ENCODE results near the gene OCA2. TPM values are rescaled to one million over a fixed set of nuclear protein-coding genes. Genes with fewer than 3 reads are reported as not detected.

Gene OCA2
- total and polyA plus RNA-seq, 2 of the 8 experiments (the other 6 are each of a cell fraction or from before 2014, with no cell fraction given), result 0.20 TPM

DNA sequence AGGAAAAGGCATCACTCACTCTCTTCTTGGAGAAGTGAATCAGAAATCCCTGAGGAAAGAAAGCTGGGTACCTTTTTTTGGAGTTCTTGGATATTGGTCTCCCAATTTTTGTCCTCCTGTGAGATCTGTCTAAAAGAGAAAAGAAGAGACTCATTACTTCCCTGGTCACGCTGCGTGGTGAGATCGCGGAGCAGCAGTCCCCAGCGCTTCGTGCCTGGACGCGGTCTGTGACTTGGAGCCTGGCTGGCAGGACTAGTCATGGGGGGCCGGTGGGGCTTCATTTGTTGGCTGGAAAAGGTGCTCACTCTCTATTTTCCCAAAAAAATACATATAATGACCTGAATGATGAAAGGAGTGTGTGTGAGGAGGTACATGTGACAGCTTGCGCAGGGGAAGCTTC lies 144.0 kb downstream of the OCA2 start:
- DNase-seq (ENCODE audit: low read depth in 1 of 2, low spot score in 2 of 2) (no peak), FAIRE-seq (no peak)
- H3K27me3 ChIP-seq (replicated peaks in 1 of 4; ENCODE audit: control insufficient read depth in 3 of 4, extremely low read depth in 1 of 4, insufficient read depth in 3 of 4, low read length in 3 of 4), result no peaks in the 10 kb centered on the region
- no peak overlapping the region for H3K56ac ChIP-seq (replicated peaks; ENCODE audit: insufficient read length, low read depth, low read length)
- H3K79me1 ChIP-seq (ENCODE audit: low read depth, low read length), result no peaks in the 10 kb centered on the region
- H4K5ac ChIP-seq (ENCODE audit: insufficient read length, low read depth, low read length), result no peak overlapping the region
- 97% methylated on average over 10 of the region's 10 CpGs; no CpG with 5 or more reads in 1 of the 2 experiments for WGBS, 2 experiments (ENCODE audit: extremely low coverage in 1 of 2, insufficient coverage in 1 of 2, insufficient read length in 1 of 2, insufficient replicate concordance in 2 of 2, low coverage in 1 of 2, low lambda C conversion rate in 2 of 2, missing lambda C conversion rate in 1 of 2)
- no peaks in the 10 kb centered on the region for H3K79me2 ChIP-seq (ENCODE audit: control insufficient read depth in 1 of 2, insufficient read depth in 2 of 2, low read length in 2 of 2)
- H3K4ac ChIP-seq (replicated peaks; ENCODE audit: insufficient read length, low read depth, low read length), result no peak overlapping the region
- POLR2A ChIA-PET (ENCODE audit: partially characterized antibody), result no interaction called here
- no peak overlapping the region for H3K23ac ChIP-seq (ENCODE audit: insufficient read length)
- no peak overlapping the region for H3K18ac ChIP-seq (ENCODE audit: extremely low read depth, low read length)
- no peak overlapping the region for H2BK20ac ChIP-seq (ENCODE audit: low read length)
- TF ChIP-seq TAF1 (IDR thresholded peaks at IDR 0.05; ENCODE audit: low read depth, low read length) (no peak), JUND (IDR thresholded peaks at IDR 0.05; ENCODE audit: low read length) (no peak), CEBPB (IDR thresholded peaks at IDR 0.05; ENCODE audit: low read depth, low read length) (no peak), CHD2 (IDR thresholded peaks at IDR 0.05; ENCODE audit: low read length) (no peak), CTCF (IDR thresholded peaks at IDR 0.05; ENCODE audit: control extremely low read depth in 1 of 3, insufficient read depth in 1 of 3, low read depth in 1 of 3, low read length in 3 of 3) (no peak), MAFK (IDR thresholded peaks at IDR 0.05; ENCODE audit: low read depth, low read length) (no peak)
- H3K9ac ChIP-seq (replicated peaks in 1 of 4; ENCODE audit: extremely low read depth in 1 of 4, low read depth in 3 of 4, low read length in 3 of 4), result no peak overlapping the region
- H3K14ac ChIP-seq (ENCODE audit: insufficient read length), result no peak overlapping the region
- H2BK12ac ChIP-seq (ENCODE audit: low read depth, low read length), result no peak overlapping the region
- H2BK5ac ChIP-seq (ENCODE audit: low read depth, low read length), result no peak overlapping the region
- CTCF ChIA-PET (ENCODE audit: partially characterized antibody), result no interaction called here
- H4K8ac ChIP-seq (ENCODE audit: extremely low read depth, insufficient read depth, low read length), result no peak overlapping the region
- H3K9me3 ChIP-seq (ENCODE audit: insufficient read depth in 2 of 2, low read depth in 1 of 2, low read length in 1 of 2), result no peaks in the 10 kb centered on the region; a peak in 1 of 4 replicates
- no peaks in the 10 kb centered on the region for H3K36me3 ChIP-seq (ENCODE audit: control insufficient read depth in 2 of 4, insufficient read depth in 4 of 4, low read length in 3 of 4)
- no peaks in the 10 kb centered on the region for H4K20me1 ChIP-seq (replicated peaks in 1 of 2; ENCODE audit: control insufficient read depth in 1 of 2, insufficient read depth in 2 of 2, low read length in 2 of 2)
- no peak overlapping the region for H2AK5ac ChIP-seq (ENCODE audit: low read depth, low read length)
- H2BK120ac ChIP-seq (replicated peaks; ENCODE audit: low read depth, low read length), result no peak overlapping the region
- no peak overlapping the region for H2AFZ ChIP-seq (ENCODE audit: low read length)
- H4K91ac ChIP-seq (replicated peaks; ENCODE audit: insufficient read length, low read length), result no peak overlapping the region
- H3K4me3 ChIP-seq (ENCODE audit: extremely low read depth in 1 of 4, insufficient read depth in 2 of 4, low read depth in 3 of 4, low read length in 4 of 4), result no peak overlapping the region
- H3K23me2 ChIP-seq (ENCODE audit: low read depth, low read length), result no peaks in the 10 kb centered on the region
- H3K4me1 ChIP-seq (replicated peaks in 1 of 4; ENCODE audit: control insufficient read depth in 3 of 4, insufficient read depth in 4 of 4, low read length in 3 of 4), result no peaks in the 10 kb centered on the region
- H2BK15ac ChIP-seq (ENCODE audit: low read length), result no peak overlapping the region
- no peak overlapping the region for H3K27ac ChIP-seq (ENCODE audit: low read depth, low read length)
- H3K4me2 ChIP-seq (ENCODE audit: insufficient read depth in 1 of 2, low read depth in 2 of 2, low read length in 2 of 2), result no peak overlapping the region

Measured in H1 (cell line).